ENCODE results near the gene DZIP3.

GRCh38 chr3:108562565-108562964, 27.0 kb upstream of the DZIP3 start:
- no peak for TF ChIP-seq POLR2AphosphoS5 (IDR thresholded peaks at IDR 0.05; ENCODE audit: low read depth, low read length)
- TF ChIP-seq POLR2A (IDR thresholded peaks at IDR 0.05; ENCODE audit: low read depth, low read length): no peak
- TF ChIP-seq TAF1 (IDR thresholded peaks at IDR 0.05; ENCODE audit: borderline replicate concordance, low read depth, low read length): no peak
